ENCODE measurements around the gene TBL1XR1.

- TF ChIP-seq CTCF (IDR thresholded peaks at IDR 0.05): no peak
- TF ChIP-seq EZH2 (IDR thresholded peaks at IDR 0.05): no peak
Observed at GRCh38 chr3:177005718-177006405, 191.4 kb downstream of the TBL1XR1 start.

All from neural progenitor cell (in vitro differentiated cells).